GM12878 (cell line): Measurements from ENCODE around the gene IGF1R. TPM values are rescaled to one million over a fixed set of nuclear protein-coding genes. Genes with fewer than 3 reads are reported as not detected.

Experiments used
- ATAC-seq: fragments of 200-7000 bp; cut with Tn5 transposase; 3 replicates; pipeline ENCODE4 v1.9.1; 2020; ENCODE audit warnings: mild to moderate bottlenecking, moderate library complexity
- BruUV-seq: library from RNA; stranded (reverse); fragments of 400-500 nt; replicated peaks from 2 replicates; lab custom pipeline; 2021; lab: Mats Ljungman, UMichigan
- CTCF ChIA-PET: fragments of 300-600 bp; sonication (Branson Sonifier 250); formaldehyde crosslinking; extraction: SDS; loops from one replicate; lab custom pipeline; 2021; ENCODE audit warnings: inconsistent platforms; lab: Yijun Ruan, JAX
- POLR2A ChIA-PET: fragments of 350-600 bp; formaldehyde crosslinking; extraction: SDS; loops from one replicate; lab custom pipeline; 2021; ENCODE audit warnings: inconsistent platforms; lab: Charles Lee
- RAD21 ChIA-PET: fragments of 300-600 bp; sonication (Branson Sonifier 250); formaldehyde crosslinking; loops from one replicate; lab custom pipeline; 2023; ENCODE audit warnings: antibody characterized with exemption; ENCODE audit not compliant: unreplicated experiment; lab: Charles Lee
- SMC1A ChIA-PET: fragments of 300-600 bp; sonication (Branson Sonifier 250); formaldehyde crosslinking; loops from one replicate; lab custom pipeline; 2023; ENCODE audit not compliant: unreplicated experiment, uncharacterized antibody; lab: Charles Lee
- DNase-seq: peaks from one replicate; pipeline ENCODE4 v3.0.0-alpha.2; 2011; ENCODE audit warnings: low read depth, low spot score
- FAIRE-seq: peaks from 3 replicates; lab custom pipeline; 2011; peaks lifted over from hg19 to GRCh38; lab: Jason Lieb, UNC
- H2AFZ ChIP-seq: 2 replicates; pipeline ENCODE4 v1.6.0; 2011; ENCODE audit warnings: low read depth, low read length, control low read depth; ENCODE audit not compliant: control insufficient read depth
- H3K27ac ChIP-seq: 2 replicates; pipeline ENCODE4 v1.5.1; 2011; ENCODE audit warnings: control low read depth; ENCODE audit not compliant: control insufficient read depth, insufficient read depth
- H3K27me3 ChIP-seq, 2 experiments: replicated peaks in 1 of 2; 2 replicates each; pipeline versions ENCODE4 v1.6.0 to v1.6.1; 2011; ENCODE audit warnings: low read length in 1 of 2; ENCODE audit not compliant: control insufficient read depth in 2 of 2, insufficient read depth in 2 of 2
- H3K36me3 ChIP-seq, 2 experiments: 2 replicates each; pipeline ENCODE4 v1.5.1; 2011; ENCODE audit warnings: low read length in 1 of 2; ENCODE audit not compliant: control insufficient read depth in 2 of 2, insufficient read depth in 2 of 2
- H3K4me1 ChIP-seq: 2 replicates; pipeline ENCODE4 v1.6.1; 2011; ENCODE audit warnings: mild to moderate bottlenecking, low read length, moderate library complexity, mixed read lengths; ENCODE audit not compliant: control insufficient read depth, insufficient read depth
- H3K4me2 ChIP-seq: 2 replicates; pipeline ENCODE4 v1.6.0; 2011; ENCODE audit warnings: control low read depth; ENCODE audit not compliant: control insufficient read depth, insufficient read depth
- H3K4me3 ChIP-seq: fragments of 200-600 bp; sonication (generic); 2 replicates; pipeline ENCODE4 v1.5.1; 2016
- H3K79me2 ChIP-seq: 2 replicates; pipeline ENCODE4 v1.6.0; 2011; ENCODE audit warnings: low read length; ENCODE audit not compliant: control insufficient read depth, insufficient read depth
- H3K9ac ChIP-seq: 2 replicates; pipeline ENCODE4 v1.8.0; 2011; ENCODE audit warnings: low read length, control low read depth, mixed read lengths; ENCODE audit not compliant: control insufficient read depth, insufficient read depth
- H3K9me3 ChIP-seq: replicated peaks from 3 replicates; pipeline ENCODE4 v1.5.1; 2011; ENCODE audit warnings: mild to moderate bottlenecking, low read length; ENCODE audit not compliant: control insufficient read depth, insufficient read depth
- H4K20me1 ChIP-seq: 2 replicates; pipeline ENCODE4 v1.6.0; 2011; ENCODE audit not compliant: control insufficient read depth, insufficient read depth
- BHLHE40 ChIP-seq, 2 experiments: fragments of 450-650 bp in 1 of 2; IDR thresholded peaks; 2 replicates each; pipeline ENCODE4 v1.6.1; 2011 to 2017; ENCODE audit warnings: low read depth in 2 of 2, borderline replicate concordance in 1 of 2, improper control_type of control experiment in 1 of 2, low read length in 1 of 2, mild to moderate bottlenecking in 1 of 2
- IKZF1 ChIP-seq: fragments of 450-650 bp; conservative IDR thresholded peaks from 2 replicates; pipeline ENCODE4 v1.6.1; 2017; ENCODE audit warnings: antibody characterized with exemption, mild to moderate bottlenecking
- IRF3 ChIP-seq: fragments of 450-650 bp; IDR thresholded peaks from 2 replicates; pipeline ENCODE4 v1.6.1; 2014; ENCODE audit warnings: mild to moderate bottlenecking
- MEF2A ChIP-seq: IDR thresholded peaks from 2 replicates; pipeline ENCODE4 v1.6.1; 2011; ENCODE audit warnings: low read depth, mild to moderate bottlenecking, low read length, moderate library complexity; ENCODE audit not compliant: insufficient read depth
- MEF2B ChIP-seq: fragments of 450-650 bp; IDR thresholded peaks from 2 replicates; pipeline ENCODE4 v1.6.1; 2018; ENCODE audit warnings: mild to moderate bottlenecking, moderate library complexity; ENCODE audit not compliant: partially characterized antibody, poor library complexity, severe bottlenecking
- MTA2 ChIP-seq: fragments of 450-650 bp; IDR thresholded peaks from 2 replicates; pipeline ENCODE4 v1.6.1; 2016; ENCODE audit warnings: low read depth, mild to moderate bottlenecking, moderate library complexity
- NKRF ChIP-seq: fragments of 450-650 bp; conservative IDR thresholded peaks from 2 replicates; pipeline ENCODE4 v1.6.1; 2017; ENCODE audit warnings: mild to moderate bottlenecking, moderate library complexity
- POLR2AphosphoS5 ChIP-seq: IDR thresholded peaks from 2 replicates; pipeline ENCODE4 v1.6.1; 2011; ENCODE audit warnings: mild to moderate bottlenecking, low read length, inconsistent platforms
- RUNX3 ChIP-seq: IDR thresholded peaks from 2 replicates; pipeline ENCODE4 v1.6.1; 2012; ENCODE audit warnings: low read length, inconsistent platforms
- SIN3A ChIP-seq: IDR thresholded peaks from 2 replicates; pipeline ENCODE4 v1.6.1; 2012; ENCODE audit warnings: low read depth, low read length, improper control_type of control experiment
- WGBS: methylation state at CpG from one replicate; pipeline ENCODE4 v1.1.6; 2016; ENCODE audit warnings: low lambda C conversion rate; ENCODE audit not compliant: insufficient replicate concordance, insufficient coverage; ENCODE audit errors: missing lambda C conversion rate; 5-methylcytosine and 5-hydroxymethylcytosine counted together
- in situ Hi-C: fragments of 300-500 bp; cut with MboI; formaldehyde crosslinking; loops from 9 replicates; pipeline ENCODE4 v1.14.3; 2018; ENCODE audit warnings: mixed read lengths
- intact Hi-C: fragments of 100-400 bp; cut with micrococcal nuclease; formaldehyde crosslinking; loops from one replicate; pipeline ENCODE4 v1.14.2; 2022; ENCODE audit not compliant: unreplicated experiment
- polyA plus RNA-seq, 11 experiments: library from polyadenylated mRNA; depleted of rRNA in 4 of 11; unstranded in 6 of 11; stranded (reverse) in 5 of 11; fragments of >200 nt; fragmentation: Nextera tagmentation in 4 of 11; fragmentation: Illumina TruSeq in 1 of 11; extraction: Ambion mirVana in 4 of 11; extraction: Trizol in 1 of 11; gene quantifications; 1 replicate in 1 of 11; 2 replicates in 10 of 11; pipeline versions ENCODE4 v1.2.1 to v1.2.3, GENCODE V29; 2011 to 2016; ENCODE audit warnings: inconsistent platforms in 2 of 11, missing spikeins in 2 of 11, low read depth in 1 of 11
- total RNA-seq, 4 experiments: library from RNA; depleted of rRNA in 3 of 4; stranded (reverse); fragments of >200 nt in 3 of 4; fragmentation: Illumina TruSeq in 1 of 4; extraction: Trizol in 1 of 4; gene quantifications; 2 replicates each; pipeline versions ENCODE4 v1.2.1 to v1.2.3, GENCODE V29; 2013 to 2021

IGF1R gene
- total and polyA plus RNA-seq, 10 of the 15 experiments (the other 5 are each of a cell fraction or from before 2014, with no cell fraction given): 0.03 to 2.7 (median 0.66) TPM

- Histone ChIP-seq H3K4me2 (no peak overlapping the region), H3K79me2 (no peaks in the 10 kb centered on the region), H3K27me3 (no peaks in the 10 kb centered on the region), H3K4me3 (no peak overlapping the region), H3K27ac (no peak overlapping the region), H3K9ac (no peak overlapping the region), H3K4me1 (peaks cover 22% of the 10 kb centered on the region), H3K9me3 (no peaks in the 10 kb centered on the region), H2AFZ (no peak overlapping the region), H4K20me1 (no peaks in the 10 kb centered on the region), H3K36me3 (no peaks in the 10 kb centered on the region)
- ChIA-PET CTCF (no interaction called here), SMC1A (no interaction called here), RAD21 (no interaction called here), POLR2A (no interaction called here)
- no peak for FAIRE-seq
- in situ Hi-C loops: no loop called here
- no peak for ATAC-seq
- intact Hi-C loops: no loop called here
- TF ChIP-seq RUNX3: no peak
- no peak for DNase-seq
- no TSS peak for BruUV-seq
- 33% methylated on average over 3 of the region's 3 CpGs for WGBS
Measured at GRCh38 chr15:98978153-98978552, 329.8 kb downstream of the IGF1R start.

- H3K79me2 ChIP-seq: no peaks in the 10 kb centered on the region
- SMC1A ChIA-PET: interaction anchor here (0.9 to 5.3 kb wide), 4 partner anchors 28 to 96 kb away, joined by 3 to 63 read pairs (median 3); no protein-coding TSS in a partner anchor
- RAD21 ChIA-PET: interaction anchor here (4.3 kb wide), 1 partner anchor 28 kb away, joined by 47 read pairs; no protein-coding TSS in a partner anchor
- TF ChIP-seq NKRF (no peak), BHLHE40 (IDR thresholded peaks at IDR 0.05; ENCODE audit: borderline replicate concordance in 1 of 2, low read depth in 2 of 2, low read length in 1 of 2) (0 out of 4 replicates have a peak, but pooled peaks of 1 of the 2 experiments have one; percentile 16), RUNX3 (peak; percentile 30; the same call in 1 of the 2 replicates), MEF2B (no peak), SIN3A (no peak), MEF2A (no peak), IKZF1 (peak; percentile 58), MTA2 (peak; percentile 35; the same call in 1 of the 2 replicates), IRF3 (no peak), POLR2AphosphoS5 (peak; percentile 42; the same call in 1 of the 2 replicates)
Measured at GRCh38 chr15:98980899-98981228, 332.5 kb downstream of the IGF1R start.

More at GRCh38 chr15:98980899-98981228, 332.5 kb downstream of the IGF1R start:
- in situ Hi-C loops: no loop called here
- Histone ChIP-seq H4K20me1 (no peaks in the 10 kb centered on the region), H3K27ac (peak overlapping the region; percentile 51), H2AFZ (no peak overlapping the region), H3K9ac (no peak overlapping the region; the same call in 1 of the 2 replicates), H3K9me3 (peaks cover 5% of the 10 kb centered on the region; the same call in 2 of the 3 replicates), H3K4me3 (no peak overlapping the region), H3K4me2 (no peak overlapping the region), H3K4me1 (peaks cover 22% of the 10 kb centered on the region), H3K27me3 (no peaks in the 10 kb centered on the region), H3K36me3 (no peaks in the 10 kb centered on the region)
- CTCF ChIA-PET: interaction anchor here (1.3 kb wide), 1 partner anchor 78 kb away, joined by 3 read pairs; no protein-coding TSS in a partner anchor
- no TSS peak for BruUV-seq
- POLR2A ChIA-PET: interaction anchor here (0.7 to 3.7 kb wide), 3 partner anchors 13 to 71 kb away, joined by 3 to 18 read pairs (median 4); no protein-coding TSS in a partner anchor
- FAIRE-seq: peak; percentile 18
- WGBS: 66% methylated on average over 4 of the region's 4 CpGs
- peak; percentile 63 for DNase-seq
- intact Hi-C loops: no loop called here
- peak; percentile 78 for ATAC-seq
